H1 (cell line): ENCODE measurements around the gene ADCY5. TPM values are rescaled to one million over a fixed set of nuclear protein-coding genes. Genes with fewer than 3 reads are reported as not detected.

Experiments used
- CTCF ChIA-PET: fragments of 300-600 bp; sonication (Branson Sonifier 250); formaldehyde crosslinking; loops from one replicate; lab custom pipeline; 2021; ENCODE audit not compliant: partially characterized antibody; lab: Charles Lee
- POLR2A ChIA-PET: fragments of 300-600 bp; sonication (Branson Sonifier 250); formaldehyde crosslinking; loops from one replicate; lab custom pipeline; 2021; ENCODE audit warnings: inconsistent platforms; ENCODE audit not compliant: partially characterized antibody; lab: Charles Lee
- DNase-seq, 2 experiments: peaks; one replicate each; pipeline versions ENCODE4 v3.0.0 to v3.0.0-alpha.2; 2010 to 2022; ENCODE audit warnings: low spot score in 2 of 2, low read depth in 1 of 2, mixed read lengths in 1 of 2
- FAIRE-seq: peaks from 2 replicates; lab custom pipeline; 2011; peaks lifted over from hg19 to GRCh38; lab: Jason Lieb, UNC
- H2AFZ ChIP-seq: 2 replicates; pipeline ENCODE4 v1.8.1; 2012; ENCODE audit warnings: low read length, inconsistent platforms
- H2AK5ac ChIP-seq: 2 replicates; pipeline ENCODE4 v1.6.1; 2013; ENCODE audit warnings: low read depth, low read length
- H2BK120ac ChIP-seq: replicated peaks from 2 replicates; pipeline ENCODE3; 2013; ENCODE audit warnings: low read depth, low read length, inconsistent platforms
- H2BK12ac ChIP-seq: 2 replicates; pipeline ENCODE4 v1.6.1; 2013; ENCODE audit warnings: low read depth, low read length
- H2BK15ac ChIP-seq: 2 replicates; pipeline ENCODE4 v1.6.1; 2013; ENCODE audit warnings: low read length
- H2BK20ac ChIP-seq: 2 replicates; pipeline ENCODE4 v1.6.1; 2013; ENCODE audit warnings: low read length
- H2BK5ac ChIP-seq: 2 replicates; pipeline ENCODE4 v1.6.1; 2013; ENCODE audit warnings: low read depth, low read length
- H3K14ac ChIP-seq: 2 replicates; pipeline ENCODE4 v1.6.1; 2013; ENCODE audit warnings: inconsistent platforms; ENCODE audit not compliant: insufficient read length
- H3K18ac ChIP-seq: 2 replicates; pipeline ENCODE4 v1.6.1; 2013; ENCODE audit warnings: low read length; ENCODE audit errors: extremely low read depth
- H3K23ac ChIP-seq: 2 replicates; pipeline ENCODE4 v1.6.1; 2013; ENCODE audit warnings: inconsistent platforms; ENCODE audit not compliant: insufficient read length
- H3K23me2 ChIP-seq: 2 replicates; pipeline ENCODE4 v1.6.1; 2013; ENCODE audit warnings: low read depth, low read length
- H3K27ac ChIP-seq: 2 replicates; pipeline ENCODE4 v1.6.1; 2011; ENCODE audit warnings: low read depth, low read length, inconsistent platforms
- H3K27me3 ChIP-seq, 4 experiments: replicated peaks in 1 of 4; 1 replicate in 1 of 4; 2 replicates in 3 of 4; pipeline versions ENCODE4 v1.6.1 to v1.8.1; 2011 to 2013; ENCODE audit warnings: low read length in 3 of 4, mild to moderate bottlenecking in 3 of 4, inconsistent platforms in 2 of 4, mixed read lengths in 2 of 4, moderate library complexity in 1 of 4; ENCODE audit not compliant: control insufficient read depth in 3 of 4, insufficient read depth in 3 of 4; ENCODE audit errors: extremely low read depth in 1 of 4
- H3K36me3 ChIP-seq, 4 experiments: 2 replicates each; pipeline versions ENCODE4 v1.6.1 to v1.8.1; 2011 to 2013; ENCODE audit warnings: mild to moderate bottlenecking in 4 of 4, low read length in 3 of 4, moderate library complexity in 2 of 4, control low read depth in 1 of 4, inconsistent platforms in 1 of 4; ENCODE audit not compliant: insufficient read depth in 4 of 4, control insufficient read depth in 2 of 4
- H3K4ac ChIP-seq: replicated peaks from 2 replicates; pipeline ENCODE3; 2013; ENCODE audit warnings: low read length, low read depth, mixed read lengths, inconsistent platforms; ENCODE audit not compliant: insufficient read length
- H3K4me1 ChIP-seq, 4 experiments: replicated peaks in 1 of 4; 1 replicate in 1 of 4; 2 replicates in 3 of 4; pipeline versions ENCODE4 v1.6.1 to v1.8.1; 2011 to 2013; ENCODE audit warnings: low read length in 3 of 4, inconsistent platforms in 2 of 4, mixed read lengths in 1 of 4; ENCODE audit not compliant: insufficient read depth in 4 of 4, control insufficient read depth in 3 of 4
- H3K4me2 ChIP-seq, 2 experiments: 2 replicates each; pipeline versions ENCODE4 v1.6.1 to v1.8.1; 2011 to 2013; ENCODE audit warnings: low read depth in 2 of 2, low read length in 2 of 2, control low read depth in 1 of 2, inconsistent platforms in 1 of 2, mild to moderate bottlenecking in 1 of 2; ENCODE audit not compliant: insufficient read depth in 1 of 2
- H3K4me3 ChIP-seq, 4 experiments: fragments of 200-600, 300-600 bp in 1 of 4; sonication (generic), shearing (Covaris generic), sonication (Bioruptor Twin) in 1 of 4; 2 replicates each; pipeline versions ENCODE4 v1.5.1 to v1.8.1; 2011 to 2016; ENCODE audit warnings: low read length in 4 of 4, low read depth in 3 of 4, control low read depth in 2 of 4, inconsistent platforms in 2 of 4, mild to moderate bottlenecking in 2 of 4, mixed read lengths in 1 of 4, moderate library complexity in 1 of 4; ENCODE audit not compliant: insufficient read depth in 2 of 4; ENCODE audit errors: extremely low read depth in 1 of 4
- H3K56ac ChIP-seq: replicated peaks from 2 replicates; pipeline ENCODE3; 2013; ENCODE audit warnings: low read depth, mild to moderate bottlenecking, mixed read lengths, low read length, inconsistent platforms; ENCODE audit not compliant: insufficient read length
- H3K79me1 ChIP-seq: 2 replicates; pipeline ENCODE4 v1.6.1; 2013; ENCODE audit warnings: low read depth, low read length, control low read depth
- H3K79me2 ChIP-seq, 2 experiments: 2 replicates each; pipeline versions ENCODE4 v1.6.1 to v1.8.1; 2012 to 2013; ENCODE audit warnings: low read length in 2 of 2, mild to moderate bottlenecking in 2 of 2, inconsistent platforms in 1 of 2; ENCODE audit not compliant: insufficient read depth in 2 of 2, control insufficient read depth in 1 of 2
- H3K9ac ChIP-seq, 4 experiments: replicated peaks in 1 of 4; 1 replicate in 1 of 4; 2 replicates in 3 of 4; pipeline versions ENCODE4 v1.6.1 to v1.8.1; 2011 to 2013; ENCODE audit warnings: low read depth in 3 of 4, low read length in 3 of 4, control low read depth in 2 of 4, mild to moderate bottlenecking in 2 of 4, moderate library complexity in 2 of 4, inconsistent platforms in 1 of 4; ENCODE audit errors: extremely low read depth in 1 of 4
- H3K9me3 ChIP-seq, 2 experiments: 2 replicates each; pipeline versions ENCODE4 v1.6.1 to v1.8.1; 2012 to 2013; ENCODE audit warnings: mild to moderate bottlenecking in 2 of 2, moderate library complexity in 2 of 2, control low read depth in 1 of 2, inconsistent platforms in 1 of 2, low read depth in 1 of 2, low read length in 1 of 2, mixed read lengths in 1 of 2; ENCODE audit not compliant: insufficient read depth in 2 of 2
- H4K20me1 ChIP-seq, 2 experiments: replicated peaks in 1 of 2; 2 replicates each; pipeline versions ENCODE3 to v1.8.1; 2011 to 2013; ENCODE audit warnings: inconsistent platforms in 2 of 2, low read length in 2 of 2, mild to moderate bottlenecking in 1 of 2; ENCODE audit not compliant: insufficient read depth in 2 of 2, control insufficient read depth in 1 of 2
- H4K5ac ChIP-seq: 2 replicates; pipeline ENCODE4 v1.6.1; 2013; ENCODE audit warnings: low read length, low read depth, mixed read lengths, inconsistent platforms; ENCODE audit not compliant: insufficient read length
- H4K8ac ChIP-seq: 2 replicates; pipeline ENCODE4 v1.8.0; 2013; ENCODE audit warnings: mild to moderate bottlenecking, moderate library complexity, low read length, inconsistent platforms; ENCODE audit not compliant: insufficient read depth; ENCODE audit errors: extremely low read depth
- H4K91ac ChIP-seq: replicated peaks from 2 replicates; pipeline ENCODE3; 2013; ENCODE audit warnings: low read length, mixed read lengths, inconsistent platforms; ENCODE audit not compliant: insufficient read length
- BCL11A ChIP-seq, 2 experiments: IDR thresholded peaks; one replicate each; pipeline ENCODE4 v1.6.1; 2011; ENCODE audit warnings: low read depth in 2 of 2, low read length in 2 of 2, mild to moderate bottlenecking in 2 of 2
- EP300 ChIP-seq, 2 experiments: IDR thresholded peaks; 1 replicate in 1 of 2; 2 replicates in 1 of 2; pipeline ENCODE4 v1.6.1; 2011 to 2012; ENCODE audit warnings: low read depth in 2 of 2, low read length in 2 of 2, mild to moderate bottlenecking in 2 of 2, borderline replicate concordance in 1 of 2, inconsistent platforms in 1 of 2, moderate library complexity in 1 of 2
- RAD21 ChIP-seq, 2 experiments: IDR thresholded peaks in 1 of 2; conservative IDR thresholded peaks in 1 of 2; 2 replicates each; pipeline ENCODE4 v1.6.1; 2011; ENCODE audit warnings: low read depth in 2 of 2, low read length in 2 of 2, improper control_type of control experiment in 1 of 2, inconsistent platforms in 1 of 2, mild to moderate bottlenecking in 1 of 2, moderate library complexity in 1 of 2
- RFX5 ChIP-seq: IDR thresholded peaks from 2 replicates; pipeline ENCODE4 v1.6.1; 2011; ENCODE audit warnings: low read depth, low read length, improper control_type of control experiment, borderline replicate concordance
- TBP ChIP-seq: IDR thresholded peaks from 2 replicates; pipeline ENCODE4 v1.6.1; 2011; ENCODE audit warnings: low read depth, low read length, improper control_type of control experiment
- WGBS, 2 experiments: shearing (Covaris generic) in 1 of 2; methylation state at CpG; one replicate each; pipeline versions ENCODE4 v1.1.6 to v1.1.7; 2013 to 2015; ENCODE audit warnings: low lambda C conversion rate in 2 of 2, mixed read lengths in 2 of 2, inconsistent platforms in 1 of 2, low coverage in 1 of 2, missing lambda C conversion rate in 1 of 2; ENCODE audit not compliant: insufficient replicate concordance in 2 of 2, insufficient coverage in 1 of 2, insufficient read length in 1 of 2; ENCODE audit errors: extremely low coverage in 1 of 2, missing lambda C conversion rate in 1 of 2; 5-methylcytosine and 5-hydroxymethylcytosine counted together
- polyA plus RNA-seq, 7 experiments: library from polyadenylated mRNA; depleted of rRNA in 3 of 7; stranded (reverse) in 5 of 7; unstranded in 2 of 7; fragments of >200 nt in 5 of 7; fragments of 200-250 nt in 2 of 7; gene quantifications; 1 replicate in 5 of 7; 2 replicates in 1 of 7; 4 replicates in 1 of 7; pipeline versions ENCODE4 v1.2.1 to v1.2.3, GENCODE V29; 2011 to 2013; ENCODE audit warnings: missing spikeins in 2 of 7, mixed read lengths in 2 of 7
- total RNA-seq: library from RNA; stranded (reverse); fragmentation: NEBNext Ultra II Directional; extraction: Animal tissue kit (Norgen Biotek cat#: 25700); gene quantifications from 2 replicates; pipeline ENCODE4 v1.2.1, GENCODE V29; 2021
- TF ChIP-seq, protein P1 (sequence below): IDR thresholded peaks from 2 replicates; pipeline ENCODE4 v1.6.1; 2012; ENCODE audit warnings: low read length, inconsistent platforms
- TF ChIP-seq, protein P2 (sequence below), 3 experiments: IDR thresholded peaks; 1 replicate in 2 of 3; 2 replicates in 1 of 3; pipeline versions ENCODE4 v1.5.1 to v1.6.1; 2011; ENCODE audit warnings: low read length in 3 of 3, mild to moderate bottlenecking in 3 of 3, inconsistent platforms in 2 of 3, low read depth in 1 of 3, moderate library complexity in 1 of 3; ENCODE audit not compliant: insufficient read depth in 1 of 3; ENCODE audit errors: control extremely low read depth in 1 of 3

Gene ADCY5
- total and polyA plus RNA-seq, 2 of the 8 experiments (the other 6 are each of a cell fraction or from before 2014, with no cell fraction given) = 18.9 to 40.8 TPM

DNA sequence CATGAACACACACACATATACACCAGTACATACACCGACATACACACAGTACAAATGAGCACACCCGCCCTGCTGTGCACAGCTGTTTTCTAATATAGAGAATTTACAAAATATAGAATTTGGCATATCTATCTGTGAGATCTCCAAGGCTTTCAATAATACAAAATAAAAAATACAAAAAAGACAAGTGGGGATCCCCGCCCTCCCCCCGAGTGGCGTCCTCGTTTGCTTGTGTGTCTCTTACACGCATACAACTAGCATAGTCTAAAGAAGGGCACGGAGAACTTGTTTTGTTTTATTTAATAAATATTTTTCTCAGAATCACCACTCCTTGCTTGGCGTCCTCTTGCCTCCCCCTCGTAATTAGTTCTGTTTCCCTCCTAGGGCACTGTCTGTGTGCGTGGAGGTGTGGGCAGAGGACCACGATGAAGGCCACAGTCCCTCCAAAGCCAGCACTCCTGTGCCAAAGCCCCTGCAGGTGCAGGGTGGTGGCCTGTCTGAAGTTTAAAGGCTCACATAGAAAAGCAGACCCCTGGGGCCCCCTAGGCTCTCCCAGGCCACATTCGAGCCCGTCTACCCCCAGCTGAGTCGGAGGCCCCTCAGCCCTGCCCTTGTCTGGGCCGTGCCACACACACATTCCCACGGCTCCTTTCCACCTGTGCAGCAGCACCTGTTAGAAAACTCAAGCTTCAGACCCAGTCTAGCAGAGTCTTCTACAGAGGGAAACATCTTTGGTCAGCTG is 165.1 kb downstream of the ADCY5 start:
- no peak overlapping the region for H3K56ac ChIP-seq
- POLR2A ChIA-PET = no interaction called here
- H2AFZ ChIP-seq = no peak overlapping the region
- no peak overlapping the region for H4K5ac ChIP-seq
- no peaks in the 10 kb centered on the region for H3K79me1 ChIP-seq
- no peak overlapping the region for H3K4me3 ChIP-seq
- no peaks in the 10 kb centered on the region for H3K27me3 ChIP-seq
- H3K9ac ChIP-seq = no peak overlapping the region
- peaks cover 4 to 24% of the 10 kb centered on the region in 2 experiments for H4K20me1 ChIP-seq
- no peak overlapping the region for H4K8ac ChIP-seq
- H2BK120ac ChIP-seq = no peak overlapping the region
- no peak overlapping the region for H2BK12ac ChIP-seq
- CTCF ChIA-PET = interaction anchor here (0.9 to 5.0 kb wide), 15 partner anchors 8 to 239 kb away, joined by 3 to 90 read pairs (median 6); no protein-coding TSS in a partner anchor
- H3K79me2 ChIP-seq = no peaks in the 10 kb centered on the region
- peaks cover 0 to 3% (median under 1%) of the 10 kb centered on the region in 4 experiments; a peak in 3 of 7 replicates for H3K4me1 ChIP-seq
- H3K36me3 ChIP-seq = peaks cover 2 to 24% (median 12%) of the 10 kb centered on the region in 4 experiments; a peak in 5 of 8 replicates
- H3K18ac ChIP-seq = no peak overlapping the region
- H2BK20ac ChIP-seq = no peak overlapping the region
- no peak overlapping the region for H3K23ac ChIP-seq
- H3K4me2 ChIP-seq = no peak overlapping the region
- FAIRE-seq = no peak
- 91% methylated on average over 17 of the region's 17 CpGs; no CpG with 5 or more reads in 1 of the 2 experiments for WGBS, 2 experiments
- DNase-seq = no peak
- H3K23me2 ChIP-seq = no peaks in the 10 kb centered on the region
- no peak overlapping the region for H3K4ac ChIP-seq
- no peak overlapping the region for H2BK15ac ChIP-seq
- no peak overlapping the region for H3K27ac ChIP-seq
- H2AK5ac ChIP-seq = no peak overlapping the region
- H3K14ac ChIP-seq = no peak overlapping the region
- H4K91ac ChIP-seq = no peak overlapping the region
- H2BK5ac ChIP-seq = no peak overlapping the region
- H3K9me3 ChIP-seq = no peaks in the 10 kb centered on the region
- TF ChIP-seq, protein P1, sequence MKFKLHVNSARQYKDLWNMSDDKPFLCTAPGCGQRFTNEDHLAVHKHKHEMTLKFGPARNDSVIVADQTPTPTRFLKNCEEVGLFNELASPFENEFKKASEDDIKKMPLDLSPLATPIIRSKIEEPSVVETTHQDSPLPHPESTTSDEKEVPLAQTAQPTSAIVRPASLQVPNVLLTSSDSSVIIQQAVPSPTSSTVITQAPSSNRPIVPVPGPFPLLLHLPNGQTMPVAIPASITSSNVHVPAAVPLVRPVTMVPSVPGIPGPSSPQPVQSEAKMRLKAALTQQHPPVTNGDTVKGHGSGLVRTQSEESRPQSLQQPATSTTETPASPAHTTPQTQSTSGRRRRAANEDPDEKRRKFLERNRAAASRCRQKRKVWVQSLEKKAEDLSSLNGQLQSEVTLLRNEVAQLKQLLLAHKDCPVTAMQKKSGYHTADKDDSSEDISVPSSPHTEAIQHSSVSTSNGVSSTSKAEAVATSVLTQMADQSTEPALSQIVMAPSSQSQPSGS = no peak
- TF ChIP-seq RFX5 (no peak), BCL11A (IDR thresholded peaks at IDR 0.05; ENCODE audit: low read depth in 2 of 2, low read length in 2 of 2) (no peak), RAD21 (IDR thresholded peaks at IDR 0.05 in 1 of 2, conservative IDR thresholded peaks at IDR 0.05 in 1 of 2; ENCODE audit: low read depth in 2 of 2, low read length in 2 of 2) (no peak), EP300 (IDR thresholded peaks at IDR 0.05; ENCODE audit: borderline replicate concordance in 1 of 2, low read depth in 2 of 2, low read length in 2 of 2) (no peak), TBP (no peak)
- TF ChIP-seq, protein P2, sequence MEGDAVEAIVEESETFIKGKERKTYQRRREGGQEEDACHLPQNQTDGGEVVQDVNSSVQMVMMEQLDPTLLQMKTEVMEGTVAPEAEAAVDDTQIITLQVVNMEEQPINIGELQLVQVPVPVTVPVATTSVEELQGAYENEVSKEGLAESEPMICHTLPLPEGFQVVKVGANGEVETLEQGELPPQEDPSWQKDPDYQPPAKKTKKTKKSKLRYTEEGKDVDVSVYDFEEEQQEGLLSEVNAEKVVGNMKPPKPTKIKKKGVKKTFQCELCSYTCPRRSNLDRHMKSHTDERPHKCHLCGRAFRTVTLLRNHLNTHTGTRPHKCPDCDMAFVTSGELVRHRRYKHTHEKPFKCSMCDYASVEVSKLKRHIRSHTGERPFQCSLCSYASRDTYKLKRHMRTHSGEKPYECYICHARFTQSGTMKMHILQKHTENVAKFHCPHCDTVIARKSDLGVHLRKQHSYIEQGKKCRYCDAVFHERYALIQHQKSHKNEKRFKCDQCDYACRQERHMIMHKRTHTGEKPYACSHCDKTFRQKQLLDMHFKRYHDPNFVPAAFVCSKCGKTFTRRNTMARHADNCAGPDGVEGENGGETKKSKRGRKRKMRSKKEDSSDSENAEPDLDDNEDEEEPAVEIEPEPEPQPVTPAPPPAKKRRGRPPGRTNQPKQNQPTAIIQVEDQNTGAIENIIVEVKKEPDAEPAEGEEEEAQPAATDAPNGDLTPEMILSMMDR (IDR thresholded peaks at IDR 0.05; ENCODE audit: control extremely low read depth in 1 of 3, insufficient read depth in 1 of 3, low read depth in 1 of 3, low read length in 3 of 3) = no peak
